Amygdala (tissue), 56 donors: ENCODE data around the gene LAPTM5.
"Not testable (repeated sequence)": the region's sequence is repeated elsewhere in the genome, so short reads cannot be mapped to it uniquely, and the experiment has no call there.

ENCODE experiments used
- DNase-seq, 56 donors: peaks; one replicate each; lab custom pipeline; 2025; lab: John Stamatoyannopoulos, UW

LAPTM5 gene

GRCh38 chr1:30774550-30775432, 17.2 kb upstream of the LAPTM5 start:
- peak in 1 of 56 donors; percentile 40 for DNase-seq

GRCh38 chr1:30773722-30774358, 16.3 kb upstream of the LAPTM5 start:
- no peak for DNase-seq

DNA sequence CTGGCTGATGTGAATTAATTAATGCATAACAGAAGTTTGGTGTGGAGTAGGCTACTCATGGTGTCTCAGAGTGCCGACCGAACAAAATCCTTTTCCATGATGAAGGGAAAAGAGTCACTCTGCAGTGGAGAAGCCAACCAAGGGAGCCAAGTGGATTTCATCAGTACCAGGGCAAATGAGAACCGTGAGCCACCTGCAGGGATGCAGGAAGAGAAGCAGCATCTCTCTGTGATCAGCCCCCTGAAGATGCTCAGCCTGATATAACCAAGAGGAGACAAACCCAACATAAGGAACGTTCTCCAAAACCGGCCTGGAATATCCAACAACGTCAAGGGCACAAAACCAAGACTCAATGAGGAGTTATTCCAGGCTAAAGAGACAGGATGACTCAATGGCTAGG, 13.4 kb upstream of the LAPTM5 start:
- no peak for DNase-seq

DNA sequence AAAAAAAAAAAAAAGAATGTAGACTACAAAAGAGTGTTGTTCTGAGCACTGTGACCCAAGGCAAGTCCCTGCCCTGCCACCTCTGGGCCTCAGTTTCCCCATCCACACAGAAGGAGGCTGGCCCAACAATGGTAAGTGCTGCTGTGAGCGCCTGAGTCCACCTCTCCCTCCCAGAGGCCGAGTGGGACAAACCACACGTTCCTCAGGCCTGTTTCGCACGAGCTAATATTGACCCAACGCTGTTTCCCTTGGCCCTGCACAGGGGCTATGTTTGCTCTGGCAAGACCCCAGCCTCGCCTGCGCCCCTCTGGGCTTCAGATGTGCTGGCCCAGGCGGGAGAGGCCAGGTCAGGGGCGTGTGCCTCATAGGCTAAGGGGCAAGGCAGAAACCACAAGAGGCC, 12.6 kb upstream of the LAPTM5 start:
- DNase-seq = no peak

DNA sequence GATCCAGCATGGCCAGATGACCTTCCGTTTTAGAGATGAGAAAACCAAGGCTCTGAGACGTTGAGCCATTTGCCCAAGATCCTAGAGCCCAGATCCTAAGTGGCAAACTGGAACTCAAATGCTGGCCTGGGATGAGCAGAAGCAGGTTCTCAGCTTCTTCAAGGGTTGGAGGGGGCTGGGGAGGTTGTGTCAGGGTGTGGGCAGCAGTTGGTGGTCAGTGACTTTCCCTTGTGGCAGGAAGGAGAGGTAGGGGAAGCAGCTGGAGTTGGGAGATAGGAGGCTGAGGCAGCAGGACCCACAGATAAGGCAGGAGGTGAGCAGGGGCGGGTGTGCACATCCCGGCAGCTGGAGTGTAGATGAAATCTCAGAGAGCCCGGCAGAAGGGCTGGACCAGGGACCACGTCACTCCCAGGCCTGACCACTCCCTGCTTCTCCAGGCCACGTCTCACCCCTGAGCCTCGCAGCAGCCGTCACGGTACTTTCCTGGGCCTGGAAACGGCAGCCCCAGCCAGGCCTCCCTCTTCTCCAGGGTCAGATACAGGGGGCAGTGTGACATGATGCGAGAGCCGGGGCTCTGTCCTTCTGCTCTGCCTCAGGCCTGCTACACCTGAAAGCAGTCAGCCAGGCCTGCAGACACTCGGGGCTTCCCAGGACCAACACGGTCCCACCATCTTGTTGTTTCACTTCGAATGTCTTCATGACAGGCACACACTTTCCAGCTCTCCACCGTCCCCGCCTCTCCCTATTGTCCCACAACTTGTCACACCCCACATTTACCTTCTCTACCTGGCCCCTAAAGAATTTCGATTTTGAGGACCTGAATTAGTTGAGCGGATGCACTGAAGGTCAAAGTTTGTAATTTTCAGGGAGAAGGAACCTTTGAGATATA, 11.5 kb upstream of the LAPTM5 start:
- no peak for DNase-seq

DNA sequence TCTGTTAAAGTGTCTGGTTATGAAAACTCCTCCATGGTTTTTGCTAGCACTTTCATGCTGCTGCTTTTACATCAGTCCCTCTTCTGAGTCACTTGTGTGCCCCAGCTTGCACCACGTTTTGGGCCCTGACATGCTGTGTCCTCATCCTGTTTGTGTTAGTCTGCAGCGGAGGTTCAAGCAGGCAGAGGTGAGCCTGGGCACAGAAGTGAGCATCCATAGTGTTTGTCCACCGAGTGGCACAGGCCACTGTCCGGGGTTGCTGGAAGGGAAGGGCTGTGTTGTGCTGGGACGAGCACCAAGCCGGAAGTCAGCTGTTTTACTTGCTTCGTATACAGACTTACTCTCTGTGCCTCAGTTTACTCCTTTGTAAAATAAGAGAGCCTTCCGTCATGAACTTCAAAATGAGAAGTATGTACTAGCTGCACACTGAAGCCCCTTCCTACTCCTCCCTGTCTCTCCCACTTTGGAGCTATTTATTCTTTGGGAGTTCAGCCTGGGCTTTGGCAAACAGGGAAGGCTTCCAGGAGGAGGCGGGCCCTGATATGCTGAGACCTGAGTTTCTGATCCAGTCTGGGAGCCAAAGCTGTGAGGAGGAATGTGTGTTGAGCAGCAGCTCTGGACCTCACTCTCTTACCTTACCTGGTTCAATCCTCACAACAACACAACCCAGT, 10.7 kb upstream of the LAPTM5 start:
- DNase-seq = no peak

GRCh38 chr1:30766948-30767347, 9.4 kb upstream of the LAPTM5 start:
- DNase-seq = not testable (repeated sequence)

DNA sequence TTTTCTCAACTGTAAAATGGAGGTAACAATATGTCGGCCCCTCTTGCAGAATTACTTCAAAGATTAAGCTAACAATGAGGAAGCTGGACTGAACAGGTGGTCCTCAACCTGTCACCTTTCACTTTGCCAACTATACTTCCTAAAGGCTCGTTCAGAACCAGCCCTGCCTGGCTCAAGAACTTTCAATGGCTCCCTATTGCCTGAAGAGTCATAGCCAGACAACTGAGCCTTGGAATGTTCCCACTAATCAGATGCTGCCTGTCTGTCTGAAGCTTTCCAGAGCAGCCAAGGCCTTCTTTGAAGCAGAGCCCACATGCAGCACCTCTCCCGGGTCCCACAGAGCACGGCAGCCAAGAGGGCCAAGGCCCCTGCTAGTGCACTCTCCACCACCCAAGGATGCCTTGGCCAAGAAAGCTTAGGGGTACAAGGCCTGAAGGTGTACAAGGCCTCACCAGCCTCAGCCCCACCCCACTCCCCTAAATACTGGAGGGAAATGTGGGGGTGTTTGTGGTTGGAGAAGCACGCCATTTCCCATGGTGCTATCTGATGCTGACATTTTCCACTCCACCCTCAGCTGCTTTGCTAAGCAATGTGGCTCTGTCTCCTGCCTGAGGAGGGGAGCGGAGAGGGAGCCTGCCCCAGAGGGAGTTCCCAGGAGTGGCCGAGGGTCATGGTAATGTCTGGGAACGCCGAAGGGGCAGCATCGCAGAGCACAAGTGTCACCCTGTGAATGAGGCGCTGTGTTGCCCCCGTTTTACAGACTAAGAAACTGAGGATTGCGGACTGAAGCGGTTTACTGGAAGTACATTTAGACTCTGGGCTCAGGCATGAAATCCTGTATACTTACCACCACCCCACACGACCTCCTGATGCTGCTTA, 8.2 kb upstream of the LAPTM5 start:
- no peak for DNase-seq

DNA sequence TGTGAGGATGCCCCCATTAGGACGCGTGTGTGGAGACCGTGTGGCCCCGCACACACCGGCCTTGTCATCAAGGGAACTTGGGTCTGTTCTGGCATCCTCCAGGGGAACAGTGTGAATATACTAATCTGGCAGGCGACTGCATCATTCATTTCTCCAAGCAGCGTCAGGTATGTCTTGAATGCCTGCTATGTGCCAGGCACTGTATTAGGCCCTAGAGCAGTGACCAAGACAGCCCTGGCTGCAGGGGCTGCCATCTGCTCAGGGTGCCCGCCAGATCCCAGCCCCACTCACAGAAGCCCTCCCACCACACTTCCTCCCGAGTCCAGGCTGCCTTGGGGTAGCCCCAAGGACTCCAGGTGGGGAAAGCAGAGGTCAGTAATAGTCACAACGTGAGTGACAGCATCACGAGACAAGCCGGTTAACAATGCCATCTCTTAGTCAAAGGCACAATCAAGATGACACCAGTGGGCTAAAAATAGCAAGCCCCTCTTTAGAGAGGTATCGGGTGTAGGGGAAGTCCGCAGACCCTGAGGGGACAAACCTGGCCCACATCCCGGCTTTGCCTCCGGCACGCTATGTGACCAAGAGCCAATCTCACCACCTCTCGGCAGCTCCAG, 7.5 kb upstream of the LAPTM5 start:
- DNase-seq = no peak

GRCh38 chr1:30764396-30764795, 6.8 kb upstream of the LAPTM5 start:
- no peak for DNase-seq

- peak in 31 of 56 donors; percentile 15 to 70 (median 41) for DNase-seq
Measured at GRCh38 chr1:30763651-30764248, 6.2 kb upstream of the LAPTM5 start.

DNA sequence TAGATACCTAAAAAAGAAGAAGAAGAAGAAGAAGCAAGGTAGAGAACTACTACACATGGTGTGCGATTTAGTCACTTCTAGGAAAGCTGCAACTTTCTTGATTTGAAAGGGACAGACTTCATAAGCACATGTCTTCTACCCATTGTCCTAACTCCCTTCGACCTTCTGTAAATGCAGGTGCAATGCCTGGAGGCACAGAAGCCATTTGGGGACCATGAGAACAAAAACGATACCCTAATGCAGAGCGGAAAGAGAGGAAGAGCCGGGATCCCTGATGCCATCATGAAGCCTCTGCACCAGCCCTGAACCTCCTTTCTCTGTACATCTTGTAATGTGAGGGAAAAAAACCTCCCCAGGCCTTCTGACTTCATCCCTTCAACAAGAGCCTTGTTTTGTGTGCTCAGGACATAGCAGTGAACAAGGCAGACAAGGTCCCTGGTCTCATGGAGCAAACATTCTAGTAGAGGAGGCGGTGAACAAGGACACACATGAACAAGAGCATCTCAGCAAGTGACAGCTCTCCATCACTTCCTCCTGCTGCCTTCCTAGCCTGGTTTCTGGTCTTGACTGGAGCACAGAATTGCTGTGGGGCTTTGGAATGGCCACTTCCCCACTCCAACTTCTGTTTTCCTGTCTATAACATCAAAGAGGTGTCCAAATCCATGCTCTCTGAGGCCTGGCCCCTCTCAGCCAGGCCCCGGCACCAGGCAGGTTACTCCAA, 5.5 kb upstream of the LAPTM5 start:
- peak in 1 of 56 donors; percentile 70 for DNase-seq

DNA sequence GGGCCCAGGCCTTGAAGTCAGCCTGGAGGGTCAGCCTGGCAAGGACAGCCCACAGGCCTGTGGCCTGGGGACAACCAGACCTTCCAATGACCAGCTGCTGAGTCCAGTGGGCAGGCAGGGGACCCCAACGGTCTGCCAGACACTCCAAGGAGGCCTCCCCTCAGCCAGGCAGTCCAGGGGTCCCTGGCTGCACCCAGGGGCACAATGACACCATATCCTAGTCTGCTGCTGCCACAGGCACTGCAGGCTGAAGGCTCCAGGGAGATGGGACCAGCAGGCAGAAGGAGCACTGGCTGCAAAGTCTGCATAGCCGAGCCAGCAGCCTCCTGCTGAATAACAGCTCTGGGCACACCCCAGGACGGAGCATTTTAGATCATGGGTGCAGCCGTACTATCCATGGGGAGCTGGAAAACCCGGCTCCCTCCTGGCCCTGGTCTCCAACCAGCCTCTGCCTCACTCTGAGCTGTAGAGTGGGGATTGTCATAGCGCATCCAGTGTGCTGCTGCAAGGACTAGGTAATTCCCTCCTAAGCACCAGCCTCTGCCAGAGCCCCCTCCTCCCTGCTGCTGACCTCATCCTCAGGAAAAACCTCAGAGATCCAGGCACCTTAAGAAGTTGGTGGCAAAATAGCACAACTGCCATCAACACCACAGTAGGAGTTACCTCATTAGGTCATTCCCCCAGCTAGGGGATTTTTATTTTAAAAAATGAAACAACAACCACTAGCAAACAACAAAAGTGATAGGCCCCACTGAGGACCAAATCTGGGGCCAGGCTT, 4.8 kb upstream of the LAPTM5 start:
- DNase-seq = no peak

DNA sequence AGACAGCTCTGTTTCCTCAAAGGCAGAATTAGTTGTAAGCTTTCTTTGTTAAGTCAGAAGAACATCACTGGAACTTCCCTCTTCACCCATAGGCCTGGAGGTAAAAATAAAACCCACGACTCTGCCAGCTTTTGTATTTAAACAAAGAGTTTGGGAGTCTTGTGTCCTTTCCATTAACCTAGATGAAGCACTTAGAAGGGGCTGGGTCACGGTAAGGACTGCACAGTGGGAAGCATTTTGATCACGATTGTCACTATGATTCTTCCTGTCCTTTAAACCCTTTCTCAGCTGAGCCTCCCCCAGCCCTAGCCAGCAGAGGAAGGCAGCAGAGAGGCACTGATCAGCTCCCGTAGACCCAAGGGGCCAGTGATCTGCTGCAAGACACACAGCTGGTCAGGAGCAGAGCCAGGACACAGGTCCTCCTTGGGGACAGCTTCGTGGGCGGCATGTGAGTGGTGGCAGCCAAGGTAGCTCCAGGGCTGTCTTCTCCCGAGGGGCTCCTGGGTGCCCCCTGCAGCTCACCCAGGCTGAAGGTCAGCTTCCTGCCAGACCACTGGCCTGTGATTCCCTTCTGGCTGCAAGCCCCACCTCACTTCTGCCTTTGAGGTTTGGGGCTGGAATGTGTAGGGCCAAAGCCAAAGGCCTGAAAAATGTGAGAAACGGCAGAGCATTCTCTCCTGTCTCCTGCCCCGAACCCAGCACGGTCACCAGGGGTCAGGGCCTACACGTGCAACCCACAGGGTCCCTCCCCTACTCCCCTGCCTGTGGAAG, 4.0 kb upstream of the LAPTM5 start:
- peak in 1 of 56 donors; percentile 16 for DNase-seq

DNA sequence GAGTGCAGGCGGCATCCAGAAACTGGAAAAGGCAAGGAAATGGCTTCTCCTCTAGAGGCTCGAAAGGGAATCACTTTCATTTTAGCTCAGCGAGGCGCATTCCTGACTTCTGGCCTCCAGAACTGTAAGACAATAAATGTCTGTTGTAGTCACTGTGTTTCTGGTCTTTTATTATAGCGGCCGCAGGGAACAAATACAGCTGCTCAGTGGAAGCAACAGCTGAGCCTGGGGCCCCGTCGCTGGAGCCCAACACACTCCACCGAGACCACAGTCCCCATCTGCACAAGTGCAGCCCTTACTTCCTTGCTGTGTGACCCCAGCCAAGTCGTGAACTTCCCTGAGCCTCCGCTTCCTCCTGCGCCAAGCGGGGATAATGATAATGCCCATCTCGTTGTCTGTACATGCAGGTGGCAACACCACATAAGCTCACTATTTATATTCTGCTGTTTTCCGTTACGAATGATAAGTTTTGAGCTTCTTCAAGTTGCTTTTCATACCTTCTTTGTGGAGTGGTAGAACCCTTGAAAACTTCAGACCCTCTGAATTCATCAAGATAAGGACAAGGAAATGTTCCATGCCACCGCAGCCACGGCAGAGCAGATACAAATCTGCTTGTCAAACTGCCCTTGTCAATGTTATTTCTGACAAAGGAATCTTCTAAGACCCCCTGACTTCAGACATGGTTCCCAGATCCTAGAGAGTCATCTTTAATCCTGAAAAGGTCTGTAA, 3.2 kb upstream of the LAPTM5 start:
- peak in 3 of 56 donors; percentile 22 to 38 (median 31) for DNase-seq
